SU-DHL-6 (cell line): ENCODE measurements around the gene SIT1.

Source experiments
- CTCF ChIP-seq: fragments of 200-600 bp; sonication (generic); IDR thresholded peaks from one replicate; pipeline ENCODE4 v1.5.1; 2017; ENCODE audit warnings: antibody characterized with exemption, mild to moderate bottlenecking, low read length, moderate library complexity; ENCODE audit not compliant: insufficient read depth, poor library complexity, severe bottlenecking
- EZH2phosphoT487 ChIP-seq: fragments of 200-600 bp; sonication (generic), shearing (Covaris generic); conservative IDR thresholded peaks from 2 replicates; pipeline ENCODE4 v1.6.1; 2018; ENCODE audit warnings: mild to moderate bottlenecking, antibody characterized with exemption, low read length, moderate library complexity, mixed read lengths

GRCh38 chr9:35619800-35620158 lies 31.0 kb downstream of the SIT1 start:
- TF ChIP-seq EZH2phosphoT487 (no peak), CTCF (no peak)
